Astrocyte (in vitro differentiated cells and primary cell): Measurements from ENCODE around the gene ENKD1. TPM values are rescaled to one million over a fixed set of nuclear protein-coding genes. Genes with fewer than 3 reads are reported as not detected.
A peak's percentile ranks its signal among the peaks of the same experiment; 100 is the strongest.

Experiments
- DNase-seq: peaks from one replicate; pipeline ENCODE4 v3.0.0-alpha.2; 2010; ENCODE audit warnings: low read depth
- FAIRE-seq: peaks from 2 replicates; lab custom pipeline; 2011; peaks lifted over from hg19 to GRCh38; lab: Jason Lieb, UNC
- H2AFZ ChIP-seq: 2 replicates; pipeline ENCODE4 v1.6.0; 2012; ENCODE audit warnings: low read depth, low read length, inconsistent platforms
- H3K27ac ChIP-seq: 2 replicates; pipeline ENCODE4 v1.5.1; 2011; ENCODE audit warnings: low read depth, low read length, inconsistent platforms
- H3K27me3 ChIP-seq: 2 replicates; pipeline ENCODE4 v1.6.0; 2011; ENCODE audit warnings: low read length, inconsistent platforms; ENCODE audit not compliant: insufficient read depth
- H3K36me3 ChIP-seq: 2 replicates; pipeline ENCODE4 v1.5.1; 2011; ENCODE audit warnings: low read length, inconsistent platforms; ENCODE audit not compliant: insufficient read depth
- H3K4me1 ChIP-seq: 2 replicates; pipeline ENCODE4 v1.5.1; 2011; ENCODE audit warnings: low read length, inconsistent platforms; ENCODE audit not compliant: insufficient read depth
- H3K4me2 ChIP-seq: 2 replicates; pipeline ENCODE4 v1.6.0; 2012; ENCODE audit warnings: low read length, inconsistent platforms
- H3K4me3 ChIP-seq: 2 replicates; pipeline ENCODE4 v1.5.1; 2011; ENCODE audit warnings: low read depth, mild to moderate bottlenecking, low read length, inconsistent platforms; ENCODE audit not compliant: insufficient read depth
- H3K79me2 ChIP-seq: 2 replicates; pipeline ENCODE4 v1.6.0; 2012; ENCODE audit warnings: mild to moderate bottlenecking, low read length, inconsistent platforms; ENCODE audit not compliant: insufficient read depth
- H3K9ac ChIP-seq: 2 replicates; pipeline ENCODE4 v1.6.0; 2012; ENCODE audit warnings: mild to moderate bottlenecking, low read length, inconsistent platforms
- H3K9me3 ChIP-seq: 2 replicates; pipeline ENCODE4 v1.5.1; 2012; ENCODE audit warnings: low read depth, mild to moderate bottlenecking, low read length, inconsistent platforms; ENCODE audit not compliant: insufficient read depth
- H4K20me1 ChIP-seq: 2 replicates; pipeline ENCODE4 v1.6.0; 2012; ENCODE audit warnings: low read length, inconsistent platforms; ENCODE audit not compliant: insufficient read depth
- H3K27ac Mint-ChIP-seq: one replicate; pipeline ENCODE4 v1.8.0; 2021; ENCODE audit warnings: mild to moderate bottlenecking, mixed read lengths; ENCODE audit not compliant: unreplicated experiment
- H3K27me3 Mint-ChIP-seq: one replicate; pipeline ENCODE4 v1.8.0; 2021; ENCODE audit warnings: low read depth, mixed read lengths; ENCODE audit not compliant: unreplicated experiment
- H3K36me3 Mint-ChIP-seq: one replicate; pipeline ENCODE4 v1.8.0; 2021; ENCODE audit warnings: low read depth, mixed read lengths; ENCODE audit not compliant: unreplicated experiment
- H3K4me1 Mint-ChIP-seq: one replicate; pipeline ENCODE4 v1.8.0; 2021; ENCODE audit warnings: low read depth, mixed read lengths; ENCODE audit not compliant: unreplicated experiment
- H3K4me3 Mint-ChIP-seq: one replicate; pipeline ENCODE4 v1.8.0; 2021; ENCODE audit warnings: mild to moderate bottlenecking, moderate library complexity, mixed read lengths; ENCODE audit not compliant: unreplicated experiment
- H3K9me3 Mint-ChIP-seq: one replicate; pipeline ENCODE4 v1.8.0; 2021; ENCODE audit warnings: mild to moderate bottlenecking, mixed read lengths; ENCODE audit not compliant: unreplicated experiment
- EZH2 ChIP-seq: IDR thresholded peaks from 2 replicates; pipeline ENCODE4 v1.6.1; 2012; ENCODE audit warnings: mild to moderate bottlenecking, low read length, inconsistent platforms; ENCODE audit not compliant: insufficient read depth
- total RNA-seq: library from RNA; stranded (reverse); gene quantifications from 2 replicates; pipeline ENCODE4 v1.2.1, GENCODE V29; 2021
- TF ChIP-seq, protein P1 (sequence below): IDR thresholded peaks from 2 replicates; pipeline ENCODE4 v1.5.1; 2011; ENCODE audit warnings: low read depth, mild to moderate bottlenecking, inconsistent platforms, low read length, moderate library complexity; ENCODE audit not compliant: insufficient read depth

The ENKD1 gene
- total RNA-seq, 1 donor from 2014 or later: 8.5 TPM

DNA sequence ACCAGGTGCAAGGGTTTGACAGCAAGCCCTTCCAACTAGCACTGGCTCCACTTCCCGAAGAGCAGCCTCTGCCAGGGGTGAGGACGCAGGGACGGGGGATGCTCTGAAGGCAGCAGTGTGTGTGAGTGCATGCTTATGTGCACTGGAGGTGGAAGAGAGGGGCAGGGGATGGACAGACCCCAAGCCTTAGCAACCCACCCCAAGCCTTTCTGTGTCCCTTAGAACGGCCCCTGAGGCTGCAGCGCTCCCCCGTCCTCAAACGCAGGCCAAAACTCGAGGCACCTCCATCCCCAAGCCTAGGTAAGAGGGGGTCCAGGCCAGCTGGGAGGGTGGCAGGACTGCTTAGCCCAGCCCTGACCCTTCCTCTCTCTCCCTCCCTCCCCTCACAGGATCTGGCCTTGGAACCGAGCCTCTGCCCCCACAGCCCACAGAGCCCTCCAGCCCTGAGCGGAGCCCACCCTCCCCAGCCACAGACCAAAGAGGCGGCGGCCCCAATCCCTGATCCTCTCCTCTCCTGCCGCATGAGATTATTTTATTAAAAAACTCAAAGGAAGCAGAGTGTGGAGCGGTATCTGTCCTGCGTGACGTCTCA is 9.4 kb downstream of the ENKD1 start:
- Histone ChIP-seq H3K27ac (no peak overlapping the region), H3K9ac (no peak overlapping the region), H3K9me3 (no peaks in the 10 kb centered on the region), H3K36me3 (peaks cover 2% of the 10 kb centered on the region), H3K4me3 (no peak overlapping the region), H4K20me1 (peaks cover 23% of the 10 kb centered on the region), H3K27me3 (peaks cover 3% of the 10 kb centered on the region), H3K4me1 (peaks cover 20% of the 10 kb centered on the region), H3K4me2 (no peak overlapping the region), H3K79me2 (peaks cover 14% of the 10 kb centered on the region), H2AFZ (no peak overlapping the region)
- DNase-seq (no peak), FAIRE-seq (no peak)
- H3K4me3 Mint-ChIP-seq: no peak overlapping the region
- H3K36me3 Mint-ChIP-seq: peaks cover 2% of the 10 kb centered on the region
- H3K27ac Mint-ChIP-seq: no peak overlapping the region
- H3K4me1 Mint-ChIP-seq: peaks cover 3% of the 10 kb centered on the region
- no peak for TF ChIP-seq EZH2
- TF ChIP-seq, protein P1, sequence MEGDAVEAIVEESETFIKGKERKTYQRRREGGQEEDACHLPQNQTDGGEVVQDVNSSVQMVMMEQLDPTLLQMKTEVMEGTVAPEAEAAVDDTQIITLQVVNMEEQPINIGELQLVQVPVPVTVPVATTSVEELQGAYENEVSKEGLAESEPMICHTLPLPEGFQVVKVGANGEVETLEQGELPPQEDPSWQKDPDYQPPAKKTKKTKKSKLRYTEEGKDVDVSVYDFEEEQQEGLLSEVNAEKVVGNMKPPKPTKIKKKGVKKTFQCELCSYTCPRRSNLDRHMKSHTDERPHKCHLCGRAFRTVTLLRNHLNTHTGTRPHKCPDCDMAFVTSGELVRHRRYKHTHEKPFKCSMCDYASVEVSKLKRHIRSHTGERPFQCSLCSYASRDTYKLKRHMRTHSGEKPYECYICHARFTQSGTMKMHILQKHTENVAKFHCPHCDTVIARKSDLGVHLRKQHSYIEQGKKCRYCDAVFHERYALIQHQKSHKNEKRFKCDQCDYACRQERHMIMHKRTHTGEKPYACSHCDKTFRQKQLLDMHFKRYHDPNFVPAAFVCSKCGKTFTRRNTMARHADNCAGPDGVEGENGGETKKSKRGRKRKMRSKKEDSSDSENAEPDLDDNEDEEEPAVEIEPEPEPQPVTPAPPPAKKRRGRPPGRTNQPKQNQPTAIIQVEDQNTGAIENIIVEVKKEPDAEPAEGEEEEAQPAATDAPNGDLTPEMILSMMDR: no peak
- H3K27me3 Mint-ChIP-seq: peaks cover 17% of the 10 kb centered on the region
- no peaks in the 10 kb centered on the region for H3K9me3 Mint-ChIP-seq

DNA sequence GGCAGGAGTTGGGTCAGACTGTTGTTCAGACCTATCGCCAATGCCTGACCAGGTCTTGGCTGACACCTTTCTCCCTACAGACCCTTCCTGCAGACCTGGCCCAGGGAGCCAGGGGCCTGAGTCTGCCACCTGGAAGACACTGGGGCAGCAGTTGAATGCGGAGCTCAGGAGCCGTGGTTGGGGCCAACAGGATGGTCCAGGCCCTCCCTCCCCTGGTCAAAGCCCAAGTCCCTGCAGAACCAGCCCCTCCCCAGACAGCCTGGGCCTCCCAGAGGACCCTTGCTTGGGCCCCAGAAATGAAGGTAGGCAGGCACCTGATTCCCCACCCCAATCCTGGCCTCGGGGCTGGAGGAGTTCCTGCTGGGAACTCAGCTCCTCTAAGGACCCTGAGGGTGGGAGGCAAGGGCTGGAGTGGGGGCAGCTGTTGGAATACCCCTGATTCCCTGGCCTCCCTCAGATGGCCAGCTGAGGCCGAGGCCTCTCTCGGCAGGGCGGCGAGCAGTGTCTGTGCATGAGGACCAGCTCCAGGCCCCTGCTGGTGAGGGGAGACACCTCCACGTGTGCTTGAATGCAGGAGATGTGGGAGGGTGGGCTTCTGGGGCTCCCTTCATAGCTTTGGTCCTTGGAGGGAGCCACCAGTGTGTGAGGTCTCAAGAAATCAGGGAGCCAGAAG is 10.1 kb downstream of the ENKD1 start:
- TF ChIP-seq EZH2: no peak
- TF ChIP-seq, protein P1: no peak
- Histone ChIP-seq H3K4me2 (no peak overlapping the region), H3K4me3 (no peak overlapping the region), H3K36me3 (peaks cover 2% of the 10 kb centered on the region), H3K4me1 (peaks cover 20% of the 10 kb centered on the region), H3K9me3 (no peaks in the 10 kb centered on the region), H3K79me2 (peaks cover 14% of the 10 kb centered on the region), H3K27me3 (peaks cover 8% of the 10 kb centered on the region), H4K20me1 (peaks cover 24% of the 10 kb centered on the region), H3K27ac (no peak overlapping the region), H3K9ac (no peak overlapping the region), H2AFZ (no peak overlapping the region)
- no peak for DNase-seq
- no peak overlapping the region for H3K27ac Mint-ChIP-seq
- no peaks in the 10 kb centered on the region for H3K9me3 Mint-ChIP-seq
- no peak overlapping the region for H3K4me3 Mint-ChIP-seq
- FAIRE-seq: no peak
- H3K4me1 Mint-ChIP-seq: peaks cover 3% of the 10 kb centered on the region
- H3K27me3 Mint-ChIP-seq: peaks cover 24% of the 10 kb centered on the region
- peaks cover 4% of the 10 kb centered on the region for H3K36me3 Mint-ChIP-seq

- H3K4me3 Mint-ChIP-seq: peak overlapping the region; percentile 24
- H3K27me3 ChIP-seq: peaks cover 16% of the 10 kb centered on the region
- FAIRE-seq (no peak), DNase-seq (no peak)
- no peaks in the 10 kb centered on the region for H3K9me3 ChIP-seq
- H3K27ac ChIP-seq: no peak overlapping the region
- no peak overlapping the region for H3K9ac ChIP-seq
- peaks cover 1% of the 10 kb centered on the region for H3K4me1 Mint-ChIP-seq
- TF ChIP-seq, protein P1: no peak
- no peak for TF ChIP-seq EZH2
- H3K27me3 Mint-ChIP-seq: peaks cover 32% of the 10 kb centered on the region
- H3K9me3 Mint-ChIP-seq: peaks cover under 1% of the 10 kb centered on the region
- peaks cover 6% of the 10 kb centered on the region for H3K36me3 Mint-ChIP-seq
- no peak overlapping the region for H2AFZ ChIP-seq
- no peak overlapping the region for H3K4me2 ChIP-seq
- H3K27ac Mint-ChIP-seq: peak overlapping the region; percentile 0
- peaks cover 14% of the 10 kb centered on the region for H3K4me1 ChIP-seq
- H3K4me3 ChIP-seq: no peak overlapping the region
- peaks cover 2% of the 10 kb centered on the region for H3K36me3 ChIP-seq
- peaks cover 33% of the 10 kb centered on the region for H4K20me1 ChIP-seq
- H3K79me2 ChIP-seq: peaks cover 14% of the 10 kb centered on the region
Observed at GRCh38 chr16:67655363-67655762, 11.2 kb downstream of the ENKD1 start.
